Measurements from ENCODE around the gene USP19. TPM values are rescaled to one million over a fixed set of nuclear protein-coding genes. Genes with fewer than 3 reads are reported as not detected.
A peak's percentile ranks its signal among the peaks of the same experiment; 100 is the strongest.

The USP19 gene
- total and polyA plus RNA-seq, 2 of the 8 experiments (the other 6 are each of a cell fraction or from before 2014, with no cell fraction given): 46.4 to 65.8 TPM

- no peak for TF ChIP-seq HDAC2 (IDR thresholded peaks at IDR 0.05; ENCODE audit: borderline replicate concordance in 1 of 2, low read depth in 2 of 2, low read length in 2 of 2)
- peak; percentile 97 for TF ChIP-seq YY1 (IDR thresholded peaks at IDR 0.05; ENCODE audit: low read depth, low read length)
- TF ChIP-seq NRF1 (IDR thresholded peaks at IDR 0.05; ENCODE audit: low read depth, low read length): no peak
- peak; percentile 94 for TF ChIP-seq PHF8 (conservative IDR thresholded peaks at IDR 0.05; ENCODE audit: low read depth, low read length)
- no peak for TF ChIP-seq SP2 (IDR thresholded peaks at IDR 0.05; ENCODE audit: low read length)
- TF ChIP-seq BCL11A (IDR thresholded peaks at IDR 0.05; ENCODE audit: low read depth in 2 of 2, low read length in 2 of 2): no peak
- peak; percentile 63 for TF ChIP-seq SP1 (IDR thresholded peaks at IDR 0.05; ENCODE audit: low read depth, low read length)
- peak; percentile 61 to 78 (median 65) for TF ChIP-seq CTCF (IDR thresholded peaks at IDR 0.05; ENCODE audit: control extremely low read depth in 1 of 3, insufficient read depth in 1 of 3, low read depth in 1 of 3, low read length in 3 of 3)
- no peak; the same call in 1 of the 2 replicates for TF ChIP-seq ATF2 (IDR thresholded peaks at IDR 0.05; ENCODE audit: low read length)
- TF ChIP-seq SIN3A (conservative IDR thresholded peaks at IDR 0.05 in 1 of 2, IDR thresholded peaks at IDR 0.05 in 1 of 2; ENCODE audit: low read depth in 1 of 2, low read length in 2 of 2): peak in 1 of 2 experiments; percentile 69; a peak in 1 of 4 replicates
- no peak for TF ChIP-seq CTBP2 (IDR thresholded peaks at IDR 0.05; ENCODE audit: borderline replicate concordance, insufficient read depth, insufficient read length, low read length)
- TF ChIP-seq CBX5 (IDR thresholded peaks at IDR 0.05; ENCODE audit: low read depth, low read length): no peak
- no peak for TF ChIP-seq POU5F1 (IDR thresholded peaks at IDR 0.05; ENCODE audit: low read depth, low read length)
- TF ChIP-seq JUND (IDR thresholded peaks at IDR 0.05; ENCODE audit: low read length): no peak
- TF ChIP-seq GTF2F1 (IDR thresholded peaks at IDR 0.05; ENCODE audit: borderline replicate concordance, low read depth, low read length): no peak; the same call in 1 of the 2 replicates
- TF ChIP-seq TBP (IDR thresholded peaks at IDR 0.05; ENCODE audit: low read depth, low read length): peak; percentile 95
- no peak for TF ChIP-seq SRF (IDR thresholded peaks at IDR 0.05; ENCODE audit: low read depth, low read length)
- TF ChIP-seq SUZ12 (IDR thresholded peaks at IDR 0.05; ENCODE audit: low read length): no peak
- peak; percentile 87 to 89 for TF ChIP-seq POLR2A (IDR thresholded peaks at IDR 0.05; ENCODE audit: control extremely low read depth in 1 of 2, low read depth in 2 of 2, low read length in 2 of 2)
These were observed 26.5 kb downstream of the USP19 start, which contains the start of gene QRICH1 (continued) for GRCh38 chr3:49093853-49094767.
